KOPT-K1 (cell line): Measurements from ENCODE around the gene PRDM7.
"Not testable (repeated sequence)": the region's sequence is repeated elsewhere in the genome, so short reads cannot be mapped to it uniquely, and the experiment has no call there.

Experiments used
- H3K27ac ChIP-seq: fragments of 200-600 bp; sonication (generic); 2 replicates; pipeline ENCODE4 v1.5.1; 2016; ENCODE audit warnings: antibody characterized with exemption, mild to moderate bottlenecking, low read depth, low read length; ENCODE audit not compliant: poor library complexity, severe bottlenecking
- H3K36me3 ChIP-seq: fragments of 200-600 bp; sonication (generic); 2 replicates; pipeline ENCODE4 v1.5.1; 2017; ENCODE audit warnings: antibody characterized with exemption, mild to moderate bottlenecking, low read length, moderate library complexity; ENCODE audit not compliant: insufficient read depth
- H3K9me3 ChIP-seq: fragments of 200-600 bp; sonication (generic); 2 replicates; pipeline ENCODE4 v1.5.1; 2017; ENCODE audit warnings: antibody characterized with exemption, low read length, mild to moderate bottlenecking; ENCODE audit not compliant: insufficient read depth, poor library complexity, severe bottlenecking

The PRDM7 gene

GRCh38 chr16:90015586-90016338 lies 61.4 kb downstream of the PRDM7 start:
- H3K9me3 ChIP-seq: no peaks in the 10 kb centered on the region
- no peaks in the 10 kb centered on the region for H3K36me3 ChIP-seq
- no peak overlapping the region for H3K27ac ChIP-seq

DNA sequence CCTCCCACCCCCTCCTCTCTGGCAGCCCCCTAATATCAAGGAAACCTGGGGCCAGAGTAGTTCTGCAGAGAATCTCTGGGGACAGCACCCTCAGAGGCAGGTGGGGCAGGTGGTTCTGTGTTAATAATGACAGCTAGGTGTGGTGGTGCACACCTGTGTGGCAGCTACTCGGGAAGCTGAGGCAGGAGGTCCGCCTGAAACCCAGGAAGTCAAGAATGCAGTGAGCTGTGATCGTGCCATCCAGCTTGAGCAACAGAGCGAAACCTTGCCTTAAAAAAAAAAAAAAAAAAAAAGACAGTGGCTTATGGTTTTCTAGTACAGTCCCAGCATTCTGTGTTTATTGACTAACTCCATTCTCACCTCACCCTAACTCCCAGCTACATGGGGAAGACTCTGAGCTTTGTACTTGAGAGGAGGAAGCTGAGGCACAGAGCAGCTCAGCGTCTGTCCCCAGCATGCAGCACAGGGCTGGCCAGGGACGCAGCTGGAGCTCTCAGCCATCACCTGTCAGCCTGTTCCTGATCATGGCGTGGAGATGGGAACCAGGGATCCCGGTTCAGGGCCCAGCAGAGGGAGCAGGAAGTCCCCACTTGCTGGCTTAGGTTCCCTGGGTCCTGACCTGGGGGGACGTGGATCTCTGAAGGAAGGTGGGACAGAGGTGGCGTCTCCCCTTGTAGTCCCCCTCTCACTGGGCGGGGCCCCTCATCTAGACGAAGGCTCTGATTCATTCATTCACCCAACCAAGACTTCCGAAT lies 64.0 kb downstream of the PRDM7 start:
- Histone ChIP-seq H3K9me3 (no peaks in the 10 kb centered on the region), H3K36me3 (no peaks in the 10 kb centered on the region), H3K27ac (no peak overlapping the region)

GRCh38 chr16:90011908-90012501 lies 65.1 kb downstream of the PRDM7 start:
- Histone ChIP-seq H3K9me3 (no peaks in the 10 kb centered on the region), H3K36me3 (no peaks in the 10 kb centered on the region), H3K27ac (no peak overlapping the region)

- no peaks in the 10 kb centered on the region for H3K9me3 ChIP-seq
- H3K27ac ChIP-seq: no peak overlapping the region
- H3K36me3 ChIP-seq: no peaks in the 10 kb centered on the region
These were observed 65.7 kb downstream of the PRDM7 start for GRCh38 chr16:90011508-90011819.

DNA sequence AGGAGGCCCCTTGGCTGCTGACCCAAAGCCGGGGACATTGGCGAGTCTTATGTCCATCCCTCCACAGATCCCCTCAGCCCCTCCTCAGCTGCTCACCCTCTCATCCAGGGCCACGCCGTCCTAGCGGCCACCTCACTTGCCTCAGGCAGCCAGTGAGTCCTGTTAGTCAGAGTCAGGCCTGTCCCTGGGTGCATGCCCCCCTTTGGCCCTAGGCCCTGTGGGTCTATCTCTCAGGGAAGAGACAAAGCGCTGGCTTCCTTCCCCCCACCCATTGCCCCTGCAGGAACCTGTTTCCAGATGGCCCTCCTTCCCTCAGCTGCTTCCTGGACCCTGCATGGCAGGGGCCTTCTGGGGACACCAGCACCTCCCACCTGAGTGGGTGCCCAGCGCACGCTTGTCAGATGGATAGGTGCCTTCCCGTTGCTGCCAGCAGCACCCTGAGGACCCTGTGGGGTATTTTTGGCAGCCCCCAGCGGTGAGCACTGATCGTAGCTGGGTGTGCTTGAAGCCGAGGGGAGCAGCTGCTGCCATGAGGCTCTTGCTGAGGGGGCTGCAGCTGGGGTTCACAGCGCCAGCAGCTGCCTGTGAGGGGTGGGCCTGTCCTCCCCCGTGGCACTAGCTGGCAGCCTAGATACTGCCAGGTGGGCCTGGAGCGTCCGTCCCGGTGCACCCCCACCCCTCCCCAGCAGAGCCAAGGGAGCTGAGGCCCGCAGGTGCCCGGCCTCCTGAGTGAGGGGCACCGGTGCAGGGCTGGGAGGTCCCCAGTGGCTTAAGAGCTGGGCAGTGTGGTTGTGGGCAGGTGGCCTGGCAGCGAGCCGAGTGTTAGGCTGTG lies 66.2 kb downstream of the PRDM7 start:
- Histone ChIP-seq H3K27ac (no peak overlapping the region), H3K9me3 (no peaks in the 10 kb centered on the region), H3K36me3 (no peaks in the 10 kb centered on the region)

DNA sequence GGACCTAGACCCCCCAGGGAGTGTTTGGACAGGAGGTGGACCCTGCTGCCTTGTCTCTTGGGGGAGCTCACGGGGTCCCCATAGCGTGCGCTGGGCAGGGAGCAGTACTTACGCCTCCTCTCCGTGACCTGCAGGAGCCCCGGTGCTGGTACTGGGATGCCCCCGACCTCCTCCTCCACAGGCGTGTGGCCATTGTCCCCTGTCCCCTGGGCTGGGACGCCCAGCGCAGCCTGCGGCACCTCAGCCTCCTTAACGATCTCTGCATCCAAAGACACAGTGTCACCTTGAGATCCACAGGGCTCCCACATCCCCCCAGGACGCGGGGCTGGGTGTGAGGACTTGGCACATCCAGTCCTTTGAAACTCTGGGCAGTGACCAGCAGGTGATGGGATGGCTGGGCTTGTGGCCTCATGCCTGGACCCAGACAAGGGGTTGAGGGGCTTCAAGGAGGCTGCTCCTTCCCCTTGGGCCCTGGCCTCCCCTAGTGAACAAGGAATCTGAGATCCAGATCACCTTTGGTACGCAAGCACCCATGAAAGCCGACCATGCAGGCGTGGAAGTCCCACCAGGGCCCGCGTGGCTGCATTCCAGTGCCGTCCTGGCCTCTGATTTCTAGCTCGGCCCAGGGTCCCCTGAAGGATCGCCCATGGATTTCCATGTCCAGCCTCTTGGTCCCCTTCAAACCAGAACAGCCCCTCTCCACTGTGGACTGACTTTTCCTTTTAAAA lies 67.8 kb downstream of the PRDM7 start:
- Histone ChIP-seq H3K27ac (no peak overlapping the region), H3K36me3 (no peaks in the 10 kb centered on the region), H3K9me3 (no peaks in the 10 kb centered on the region)

- no peaks in the 10 kb centered on the region for H3K9me3 ChIP-seq
- H3K27ac ChIP-seq: no peak overlapping the region
- H3K36me3 ChIP-seq: no peaks in the 10 kb centered on the region
These were observed 68.4 kb downstream of the PRDM7 start for GRCh38 chr16:90008708-90009145.

- H3K27ac ChIP-seq, H3K9me3 ChIP-seq, H3K36me3 ChIP-seq: not testable (repeated sequence)
These were observed 69.4 kb downstream of the PRDM7 start for GRCh38 chr16:90007635-90008234.

- no peak overlapping the region for H3K27ac ChIP-seq
These were observed 70.1 kb downstream of the PRDM7 start for GRCh38 chr16:90007015-90007414.

More at GRCh38 chr16:90007015-90007414, 70.1 kb downstream of the PRDM7 start:
- Histone ChIP-seq H3K36me3 (no peaks in the 10 kb centered on the region), H3K9me3 (no peaks in the 10 kb centered on the region)
